Measurements from ENCODE around the gene RAB31.

DNA sequence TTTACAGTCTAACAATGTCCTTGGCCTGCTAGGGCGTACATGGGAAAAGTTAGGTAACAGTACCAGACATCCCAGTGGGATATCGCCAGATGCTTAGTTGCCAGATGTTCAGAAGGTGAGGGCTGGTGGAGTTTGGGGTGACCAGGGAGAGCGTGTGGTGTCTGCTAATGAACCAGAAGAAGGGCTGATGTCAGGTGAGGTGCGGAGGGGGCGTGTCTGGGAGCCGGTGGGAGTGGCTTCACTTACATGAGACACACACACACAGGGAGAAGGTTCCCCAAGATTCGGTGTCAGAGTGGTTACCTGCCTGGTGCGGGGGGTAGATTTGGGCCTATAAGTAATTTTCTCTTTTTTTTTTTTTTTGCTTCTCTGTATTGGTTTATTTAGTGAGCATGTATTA, 12.2 kb downstream of the RAB31 start:
- TF ChIP-seq NR3C1 (IDR thresholded peaks at IDR 0.05) (no peak), POLR2A (IDR thresholded peaks at IDR 0.05; ENCODE audit: low read length) (no peak), TP53 (CRISPR knock-in tag; IDR thresholded peaks at IDR 0.05) (no peak), MYC (IDR thresholded peaks at IDR 0.05; ENCODE audit: borderline replicate concordance, low read length) (no peak)

Data from A549 (cell line).